Right atrium auricular region (tissue), 2 donors: ENCODE results near the gene IGFBP2. TPM values are rescaled to one million over a fixed set of nuclear protein-coding genes. Genes with fewer than 3 reads are reported as not detected.

Experiments
- DNase-seq: peaks from one replicate; pipeline ENCODE4 v3.0.0-alpha.2; 2019; ENCODE audit warnings: low spot score
- H3K27ac ChIP-seq, 2 donors: fragments of 200-600 bp; sonication (generic); 1 replicate in 1 of 2; 2 replicates in 1 of 2; pipeline ENCODE4 v1.5.1; 2016 to 2019
- H3K27me3 ChIP-seq, 2 donors: fragments of 200-600 bp; sonication (generic); one replicate each; pipeline versions ENCODE4 v1.5.1 to v1.6.0; 2017 to 2019
- H3K36me3 ChIP-seq: fragments of 200-600 bp; sonication (generic); one replicate; pipeline ENCODE4 v1.5.1; 2016
- H3K4me1 ChIP-seq, 2 donors: fragments of 200-600 bp; sonication (generic); one replicate each; pipeline versions ENCODE4 v1.5.1 to v1.6.0; 2017 to 2019
- H3K4me3 ChIP-seq, 2 donors: fragments of 200-600 bp; sonication (generic); 1 replicate in 1 of 2; 2 replicates in 1 of 2; pipeline ENCODE4 v1.5.1; 2017 to 2019; ENCODE audit warnings: mild to moderate bottlenecking in 1 of 2, moderate library complexity in 1 of 2
- H3K9me3 ChIP-seq, 2 donors: fragments of 200-600 bp; sonication (generic); one replicate each; pipeline ENCODE4 v1.5.1; 2019
- total RNA-seq, 2 donors: library from RNA; depleted of rRNA; stranded (reverse); fragments of >200 nt; gene quantifications; one replicate each; pipeline ENCODE4 v1.1.0, GENCODE V29; 2016
- TF ChIP-seq, protein P1 (sequence below), 2 donors: fragments of 200-600 bp; sonication (generic); IDR thresholded peaks; one replicate each; pipeline ENCODE4 v1.5.1; 2019; ENCODE audit warnings: antibody characterized with exemption in 2 of 2

The IGFBP2 gene
- total RNA-seq, 2 donors from 2014 or later = 255 to 508 TPM

- Histone ChIP-seq H3K9me3 (no peaks in the 10 kb centered on the region), H3K4me1 (peaks cover 0 to 20% of the 10 kb centered on the region in 2 donors), H3K27ac (no peak overlapping the region), H3K4me3 (no peak overlapping the region), H3K27me3 (no peaks in the 10 kb centered on the region), H3K36me3 (peaks cover 5% of the 10 kb centered on the region)
- TF ChIP-seq, protein P1, sequence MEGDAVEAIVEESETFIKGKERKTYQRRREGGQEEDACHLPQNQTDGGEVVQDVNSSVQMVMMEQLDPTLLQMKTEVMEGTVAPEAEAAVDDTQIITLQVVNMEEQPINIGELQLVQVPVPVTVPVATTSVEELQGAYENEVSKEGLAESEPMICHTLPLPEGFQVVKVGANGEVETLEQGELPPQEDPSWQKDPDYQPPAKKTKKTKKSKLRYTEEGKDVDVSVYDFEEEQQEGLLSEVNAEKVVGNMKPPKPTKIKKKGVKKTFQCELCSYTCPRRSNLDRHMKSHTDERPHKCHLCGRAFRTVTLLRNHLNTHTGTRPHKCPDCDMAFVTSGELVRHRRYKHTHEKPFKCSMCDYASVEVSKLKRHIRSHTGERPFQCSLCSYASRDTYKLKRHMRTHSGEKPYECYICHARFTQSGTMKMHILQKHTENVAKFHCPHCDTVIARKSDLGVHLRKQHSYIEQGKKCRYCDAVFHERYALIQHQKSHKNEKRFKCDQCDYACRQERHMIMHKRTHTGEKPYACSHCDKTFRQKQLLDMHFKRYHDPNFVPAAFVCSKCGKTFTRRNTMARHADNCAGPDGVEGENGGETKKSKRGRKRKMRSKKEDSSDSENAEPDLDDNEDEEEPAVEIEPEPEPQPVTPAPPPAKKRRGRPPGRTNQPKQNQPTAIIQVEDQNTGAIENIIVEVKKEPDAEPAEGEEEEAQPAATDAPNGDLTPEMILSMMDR (IDR thresholded peaks at IDR 0.05) = no peak
- no peak for DNase-seq
Measured at GRCh38 chr2:216663846-216664245, 30.6 kb downstream of the IGFBP2 start.

GRCh38 chr2:216664593-216665034, 31.4 kb downstream of the IGFBP2 start:
- no peak for DNase-seq
- peaks cover 5% of the 10 kb centered on the region for H3K36me3 ChIP-seq
- TF ChIP-seq, protein P1 (IDR thresholded peaks at IDR 0.05) = no peak
- no peaks in the 10 kb centered on the region for H3K9me3 ChIP-seq
- H3K4me3 ChIP-seq = no peak overlapping the region
- H3K27me3 ChIP-seq = no peaks in the 10 kb centered on the region
- no peak overlapping the region for H3K27ac ChIP-seq
- peaks cover 0 to 20% of the 10 kb centered on the region in 2 donors for H3K4me1 ChIP-seq

DNA sequence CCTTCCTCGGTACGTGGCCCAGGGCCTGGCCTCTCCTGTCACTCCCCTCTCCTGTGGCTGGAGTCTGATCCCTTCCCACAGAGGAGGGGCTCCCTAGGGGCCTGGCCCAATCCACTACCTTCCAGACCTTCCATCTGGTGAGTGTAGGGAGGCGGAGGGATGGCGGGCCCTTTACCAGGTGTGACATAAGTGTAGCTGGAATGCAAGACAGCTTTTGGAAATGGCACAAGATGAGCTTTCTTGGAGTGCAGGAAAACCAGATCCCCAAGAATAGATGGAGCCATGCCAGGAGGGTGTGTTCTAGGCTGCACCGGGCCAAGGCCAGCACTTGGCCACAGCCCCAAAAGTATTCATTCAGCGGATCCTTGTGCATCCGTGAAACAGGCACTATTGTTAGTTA, 32.0 kb downstream of the IGFBP2 start:
- TF ChIP-seq, protein P1 (IDR thresholded peaks at IDR 0.05) = no peak
- H3K36me3 ChIP-seq = peaks cover 5% of the 10 kb centered on the region
- H3K4me1 ChIP-seq = peaks cover 0 to 20% of the 10 kb centered on the region in 2 donors
- no peak for DNase-seq
- no peaks in the 10 kb centered on the region for H3K27me3 ChIP-seq
- H3K4me3 ChIP-seq = no peak overlapping the region
- H3K9me3 ChIP-seq = no peaks in the 10 kb centered on the region
- no peak overlapping the region for H3K27ac ChIP-seq

DNA sequence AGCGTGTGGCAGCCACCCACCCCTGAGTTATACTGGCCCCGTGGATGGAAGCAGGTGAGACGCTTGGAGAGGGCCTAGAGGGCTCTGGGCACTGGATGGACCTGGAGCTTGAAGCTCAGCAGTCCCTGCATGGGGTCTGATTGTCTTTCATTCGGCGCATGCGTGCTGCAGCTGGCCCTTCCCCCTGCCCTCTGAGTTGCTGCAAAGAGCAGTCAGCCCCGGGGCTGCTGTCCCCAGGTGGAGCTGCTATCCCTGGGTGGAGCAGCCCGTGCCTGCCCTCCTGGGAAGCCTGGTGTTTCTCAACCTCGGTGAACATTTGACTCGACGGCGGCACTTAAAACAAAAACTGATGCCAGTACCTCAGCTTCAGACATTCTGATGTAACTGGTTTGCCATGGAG, 32.5 kb downstream of the IGFBP2 start:
- no peak overlapping the region for H3K27ac ChIP-seq
- H3K4me3 ChIP-seq = no peak overlapping the region

DNA sequence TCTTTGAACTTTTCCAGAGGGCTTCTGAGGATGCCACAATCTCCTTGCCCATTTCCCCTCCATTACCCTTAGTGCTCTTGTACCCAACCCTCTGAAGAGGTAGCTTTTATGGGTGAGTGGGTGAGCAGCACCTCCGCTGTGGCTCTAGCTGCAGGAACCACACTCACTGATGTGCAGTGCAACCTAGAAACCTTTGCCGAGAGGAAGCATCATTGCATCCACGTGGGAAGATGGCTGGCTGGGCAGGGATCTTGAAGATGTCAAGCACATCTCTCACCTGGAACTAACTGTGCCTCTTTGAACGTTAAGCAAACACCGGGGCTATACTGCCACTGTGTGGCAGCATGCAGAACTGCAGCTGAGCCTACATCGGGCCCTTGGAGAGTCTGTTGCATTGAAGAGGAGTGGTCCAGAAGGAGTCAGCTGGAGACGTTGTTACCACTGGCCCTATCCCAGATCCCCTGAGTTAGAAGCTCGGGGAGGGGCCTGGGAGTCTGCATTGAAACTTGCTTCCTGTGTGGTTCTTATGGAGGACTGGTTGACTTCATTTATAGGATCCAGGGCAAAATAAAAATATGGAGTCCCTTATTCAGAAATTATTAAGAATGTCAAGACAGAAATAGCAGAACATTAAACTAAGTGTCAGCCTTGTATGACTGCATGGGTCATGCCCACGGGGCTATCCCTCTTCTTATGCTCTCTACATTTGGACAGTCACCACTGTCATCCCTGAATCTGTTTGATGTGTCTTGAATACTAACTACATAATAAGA, 33.4 kb downstream of the IGFBP2 start:
- Histone ChIP-seq H3K4me1 (peaks cover 0 to 20% of the 10 kb centered on the region in 2 donors), H3K9me3 (no peaks in the 10 kb centered on the region), H3K36me3 (no peaks in the 10 kb centered on the region), H3K4me3 (no peak overlapping the region), H3K27me3 (no peaks in the 10 kb centered on the region), H3K27ac (no peak overlapping the region)
- DNase-seq = peak; percentile 71
- TF ChIP-seq, protein P1 (IDR thresholded peaks at IDR 0.05) = peak; percentile 98 to 99

More for the DNA sequence above, 32.5 kb downstream of the IGFBP2 start:
- Histone ChIP-seq H3K27me3 (no peaks in the 10 kb centered on the region), H3K4me1 (peaks cover 0 to 20% of the 10 kb centered on the region in 2 donors), H3K36me3 (peaks cover 5% of the 10 kb centered on the region), H3K9me3 (no peaks in the 10 kb centered on the region)
- TF ChIP-seq, protein P1 (IDR thresholded peaks at IDR 0.05) = no peak
- no peak for DNase-seq
